Motor neuron (in vitro differentiated cells): ENCODE measurements around the gene NFS1. TPM values are rescaled to one million over a fixed set of nuclear protein-coding genes. Genes with fewer than 3 reads are reported as not detected.

ENCODE experiments used
- ATAC-seq, 8 experiments: fragments of 200-7000 bp; cut with Tn5 transposase; replicated peaks in 6 of 8; 2 replicates each; pipeline ENCODE4 v1.8.0; 2021; ENCODE audit warnings: mild to moderate bottlenecking in 8 of 8, moderate library complexity in 8 of 8
- H3K27ac ChIP-seq, 2 donors: fragments of 250-450 bp; sonication (Bioruptor Pico); 2 replicates each; pipeline ENCODE4 v1.9.0; 2021; ENCODE audit warnings: antibody characterized with exemption in 2 of 2, mild to moderate bottlenecking in 2 of 2, moderate library complexity in 1 of 2
- H3K4me1 ChIP-seq, 2 donors: fragments of 250-450 bp; sonication (Bioruptor Pico); replicated peaks in 1 of 2; 2 replicates each; pipeline ENCODE4 v1.6.1; 2021; ENCODE audit warnings: antibody characterized with exemption in 2 of 2, mild to moderate bottlenecking in 2 of 2, moderate library complexity in 1 of 2
- H3K4me3 ChIP-seq, 5 donors: fragments of 250-450 bp; sonication (Bioruptor Pico); 2 replicates each; pipeline ENCODE4 v1.9.0; 2021; ENCODE audit warnings: antibody characterized with exemption in 5 of 5, mild to moderate bottlenecking in 5 of 5, moderate library complexity in 4 of 5
- WGBS, 10 experiments: fragments of 450-650 bp; shearing (Covaris generic); methylation state at CpG; one replicate each; pipeline ENCODE4 v1.0.0; 2022; 5-methylcytosine and 5-hydroxymethylcytosine counted together
- in situ Hi-C, 9 experiments: fragments of 400-800 bp; cut with MboI; loops; one replicate each; pipeline ENCODE4 v1.15.0; 2021; ENCODE audit warnings: low sequenced_read_pairs in 9 of 9, low pct_unique_long_range_greater_than_20kb in 2 of 9; ENCODE audit not compliant: unreplicated experiment in 9 of 9
- total RNA-seq, 8 experiments: library from RNA; unstranded; fragments of 300-600 nt; gene quantifications; 2 replicates each; pipeline versions ENCODE4 v1.2.3 to v1.2.4, GENCODE V29; 2022

NFS1 gene
- total RNA-seq, 8 experiments from 2014 or later, result 11.1 to 37.2 (median 17.7) TPM

- in situ Hi-C loops, result loop anchor here in 1 of 9 experiments (25.0 kb wide), 1 partner anchor 152 kb away; no protein-coding TSS in a partner anchor
- Histone ChIP-seq H3K4me1 (peaks cover 16 to 27% of the 10 kb centered on the region in 2 donors), H3K4me3 (no peak overlapping the region), H3K27ac (no peak overlapping the region)
- WGBS, 10 experiments, result 44 to 100% (median 88%) methylated on average over 1 to 4 of the region's 4 CpGs
- ATAC-seq, result no peak
These were observed 35.9 kb upstream of the NFS1 start for GRCh38 chr20:35734777-35735649.

DNA sequence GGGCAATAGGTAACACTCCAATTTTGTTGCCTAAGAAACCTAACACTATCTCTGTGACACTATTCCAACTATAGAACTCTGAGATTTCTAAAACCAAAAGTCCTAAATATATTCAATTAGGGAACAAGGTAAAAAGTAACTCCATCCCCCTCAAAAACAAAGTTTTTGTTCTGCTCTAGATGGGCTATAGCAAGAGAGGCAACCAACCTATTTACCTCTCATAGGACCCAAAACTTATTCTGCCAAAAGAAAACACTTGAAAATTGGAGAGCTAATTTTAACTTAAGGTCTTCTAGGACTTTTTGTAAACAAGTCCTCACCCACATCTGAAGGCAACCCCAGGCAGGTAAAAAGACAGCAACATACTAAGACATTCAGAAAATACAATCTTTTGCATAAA, 35.2 kb upstream of the NFS1 start:
- H3K27ac ChIP-seq, result no peak overlapping the region
- H3K4me3 ChIP-seq, result no peak overlapping the region
- peaks cover 16 to 21% of the 10 kb centered on the region in 2 donors for H3K4me1 ChIP-seq
- in situ Hi-C loops, result loop anchor here in 1 of 9 experiments (25.0 kb wide), 1 partner anchor 153 kb away; no protein-coding TSS in a partner anchor
- ATAC-seq, result no peak

- Histone ChIP-seq H3K27ac (no peak overlapping the region), H3K4me1 (peaks cover 14 to 15% of the 10 kb centered on the region in 2 donors), H3K4me3 (no peak overlapping the region)
- in situ Hi-C loops, result loop anchor here in 1 of 9 experiments (25.0 kb wide), 1 partner anchor 155 kb away; no protein-coding TSS in a partner anchor
- WGBS, 10 experiments, result 0 to 100% (median 67%) methylated on average over 1 of the region's 1 CpG; no CpG with 5 or more reads in 3 of the 10 experiments
- ATAC-seq, result no peak
These were observed 33.5 kb upstream of the NFS1 start for GRCh38 chr20:35732644-35732982.

DNA sequence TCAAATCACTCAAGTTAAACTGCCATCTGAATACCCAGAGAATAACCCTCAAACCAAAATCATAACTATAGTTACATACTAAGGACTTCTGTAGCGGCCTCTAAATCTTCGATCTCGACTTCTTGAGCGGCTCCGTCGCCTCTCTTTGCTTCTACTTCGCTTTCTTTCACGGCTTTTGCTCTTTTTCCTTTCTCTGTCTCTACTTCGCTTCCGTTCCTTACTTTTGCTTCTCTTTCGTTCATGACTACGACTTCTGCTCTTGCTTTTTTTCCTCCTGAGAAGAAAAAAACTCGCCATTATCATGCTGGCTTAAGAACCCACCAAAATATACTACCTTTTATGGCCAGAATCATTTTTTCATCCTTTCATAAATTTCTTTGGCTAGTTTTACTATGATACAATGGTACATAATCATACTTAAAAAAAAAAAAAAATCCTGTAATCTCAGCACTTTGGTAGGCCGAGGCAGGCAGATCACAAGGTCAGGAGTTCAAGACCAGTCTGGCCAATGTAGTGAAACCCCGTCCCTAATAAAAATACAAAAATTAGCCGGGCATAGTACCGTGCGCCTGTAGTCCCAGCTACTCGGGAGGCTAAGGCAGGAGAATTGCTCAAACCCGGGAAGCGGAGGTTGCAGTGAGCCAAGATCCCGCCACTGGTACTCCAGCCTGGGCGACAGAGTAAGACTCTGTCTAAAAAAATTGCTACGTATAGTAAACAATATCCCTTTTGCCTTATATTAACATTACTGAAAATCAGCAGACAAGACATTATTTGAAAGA, 32.9 kb upstream of the NFS1 start:
- 88 to 98% (median 95%) methylated on average over 10 to 24 of the region's 24 CpGs for WGBS, 10 experiments
- no peak overlapping the region for H3K27ac ChIP-seq
- in situ Hi-C loops, result loop anchor here in 1 of 9 experiments (25.0 kb wide), 1 partner anchor 155 kb away; no protein-coding TSS in a partner anchor
- ATAC-seq, result peak in 1 of 8 experiments; percentile 22
- H3K4me3 ChIP-seq, result no peak overlapping the region
- peaks cover 14 to 15% of the 10 kb centered on the region in 2 donors for H3K4me1 ChIP-seq

- in situ Hi-C loops, result loop anchor here in 1 of 9 experiments (25.0 kb wide), 1 partner anchor 156 kb away; no protein-coding TSS in a partner anchor
- no peak overlapping the region for H3K4me3 ChIP-seq
- ATAC-seq, result no peak
- WGBS, 10 experiments, result 20 to 100% (median 67%) methylated on average over 1 to 2 of the region's 2 CpGs; no CpG with 5 or more reads in 1 of the 10 experiments
- peaks cover 8 to 13% of the 10 kb centered on the region in 2 donors for H3K4me1 ChIP-seq
- H3K27ac ChIP-seq, result no peak overlapping the region
These were observed 32.3 kb upstream of the NFS1 start for GRCh38 chr20:35731469-35731788.

- Histone ChIP-seq H3K4me1 (peaks cover 7 to 11% of the 10 kb centered on the region in 2 donors), H3K4me3 (no peak overlapping the region), H3K27ac (no peak overlapping the region)
- 11 to 97% (median 72%) methylated on average over 1 to 4 of the region's 4 CpGs; no CpG with 5 or more reads in 1 of the 10 experiments for WGBS, 10 experiments
- ATAC-seq, result no peak
- in situ Hi-C loops, result loop anchor here in 1 of 9 experiments (25.0 kb wide), 1 partner anchor 156 kb away; no protein-coding TSS in a partner anchor
These were observed 31.7 kb upstream of the NFS1 start for GRCh38 chr20:35730583-35731468.

DNA sequence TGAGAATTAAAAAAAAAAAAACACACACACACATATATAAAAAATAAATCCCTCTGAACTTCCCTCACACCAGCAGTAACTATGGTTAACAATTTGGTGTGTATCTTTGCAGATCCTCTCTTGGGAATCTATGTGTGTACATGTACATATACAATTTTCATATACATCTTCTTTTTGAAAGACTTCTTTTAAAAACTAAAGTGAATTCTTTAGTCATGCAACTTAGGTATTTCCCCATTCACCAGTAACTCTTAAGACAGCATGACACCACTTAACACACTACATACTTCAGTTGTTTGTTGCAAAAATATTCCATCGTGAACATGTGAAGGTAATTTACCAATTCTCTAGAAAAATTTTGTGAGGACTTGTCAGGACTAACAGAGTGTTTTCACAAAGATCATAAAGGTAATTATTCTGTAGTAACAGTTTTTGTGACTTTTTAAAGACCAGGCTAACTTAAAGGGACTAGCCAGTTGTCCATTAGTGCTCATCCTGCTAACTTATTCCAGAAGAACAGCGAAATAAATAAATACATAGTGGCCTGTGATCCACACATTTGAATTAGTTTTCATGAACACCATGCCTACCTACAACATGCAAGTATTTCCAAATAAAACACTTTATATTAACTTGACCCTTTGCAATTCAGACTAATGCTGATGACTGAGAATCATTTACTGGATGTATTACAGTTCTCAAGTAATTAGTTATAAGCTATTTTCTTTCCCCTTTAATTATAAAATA, 30.9 kb upstream of the NFS1 start:
- no peak for ATAC-seq
- H3K4me1 ChIP-seq, result peaks cover 5 to 9% of the 10 kb centered on the region in 2 donors
- H3K4me3 ChIP-seq, result no peak overlapping the region
- 19 to 100% (median 84%) methylated on average over 1 to 2 of the region's 2 CpGs for WGBS, 10 experiments
- H3K27ac ChIP-seq, result no peak overlapping the region
- in situ Hi-C loops, result loop anchor here in 1 of 9 experiments (25.0 kb wide), 1 partner anchor 157 kb away; no protein-coding TSS in a partner anchor

- no peak for ATAC-seq
- WGBS, 10 experiments, result 74 to 100% (median 92%) methylated on average over 3 to 7 of the region's 7 CpGs
- in situ Hi-C loops, result loop anchor here in 1 of 9 experiments (25.0 kb wide), 1 partner anchor 158 kb away; no protein-coding TSS in a partner anchor
- H3K4me1 ChIP-seq, result peaks cover under 1 to 3% of the 10 kb centered on the region in 2 donors
- no peak overlapping the region for H3K4me3 ChIP-seq
- H3K27ac ChIP-seq, result no peak overlapping the region
These were observed 30.2 kb upstream of the NFS1 start for GRCh38 chr20:35729283-35729807.

GRCh38 chr20:35726842-35727711, 27.9 kb upstream of the NFS1 start:
- ATAC-seq, result no peak
- WGBS, 10 experiments, result 80 to 100% (median 99%) methylated on average over 4 to 20 of the region's 20 CpGs; no CpG with 5 or more reads in 1 of the 10 experiments
- Histone ChIP-seq H3K4me1 (peaks cover 0 to 2% of the 10 kb centered on the region in 2 donors), H3K4me3 (no peak overlapping the region), H3K27ac (no peak overlapping the region)
- in situ Hi-C loops, result loop anchor here in 1 of 9 experiments (25.0 kb wide), 1 partner anchor 160 kb away; no protein-coding TSS in a partner anchor

GRCh38 chr20:35724321-35725230, 25.4 kb upstream of the NFS1 start:
- Histone ChIP-seq H3K4me1 (no peaks in the 10 kb centered on the region), H3K27ac (no peak overlapping the region), H3K4me3 (no peak overlapping the region)
- WGBS, 10 experiments, result 72 to 100% (median 95%) methylated on average over 4 to 13 of the region's 13 CpGs
- ATAC-seq, result no peak
- in situ Hi-C loops, result loop anchor here in 2 of 9 experiments (25.0 kb wide), 1 partner anchor 163 kb away; no protein-coding TSS in a partner anchor
